NCI-H460 (cell line): ENCODE data around the gene MAD1L1. TPM values are rescaled to one million over a fixed set of nuclear protein-coding genes. Genes with fewer than 3 reads are reported as not detected.
"Not testable (repeated sequence)": the region's sequence is repeated elsewhere in the genome, so short reads cannot be mapped to it uniquely, and the experiment has no call there.

ENCODE experiments used
- DNase-seq: peaks from one replicate; pipeline ENCODE4 v3.0.0-alpha.2; 2016; ENCODE audit warnings: low read depth; ENCODE audit errors: extremely low read depth
- total RNA-seq: library from RNA; depleted of rRNA; stranded (reverse); fragments of >200 nt; shearing (Covaris generic); gene quantifications from 2 replicates; pipeline ENCODE4 v1.2.3, GENCODE V29; 2014

Gene MAD1L1
- total RNA-seq, 1 experiment from 2014 or later = 25.9 TPM

- no peak for DNase-seq
Observed at GRCh38 chr7:2076649-2077064, 156.1 kb downstream of the MAD1L1 start.

DNA sequence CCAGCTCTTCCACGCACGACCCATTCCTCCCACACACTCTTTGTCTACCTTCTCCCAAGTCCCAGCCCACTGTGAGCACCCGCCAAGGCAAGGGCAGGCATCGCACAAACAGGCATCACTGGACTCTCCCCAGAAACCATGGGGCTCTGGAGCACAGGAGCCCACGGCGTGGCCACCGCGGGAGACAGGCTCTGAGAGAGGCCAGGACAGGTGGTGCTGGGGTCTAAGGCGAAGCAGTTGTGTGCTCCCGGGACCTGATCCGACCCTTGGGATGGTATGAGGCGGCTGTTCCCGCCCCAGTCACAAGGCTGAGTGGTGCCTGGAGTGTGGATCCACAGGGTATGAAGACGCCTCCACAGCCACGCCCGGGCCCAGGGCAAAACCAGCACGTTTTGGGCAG is 156.9 kb downstream of the MAD1L1 start:
- no peak for DNase-seq

DNA sequence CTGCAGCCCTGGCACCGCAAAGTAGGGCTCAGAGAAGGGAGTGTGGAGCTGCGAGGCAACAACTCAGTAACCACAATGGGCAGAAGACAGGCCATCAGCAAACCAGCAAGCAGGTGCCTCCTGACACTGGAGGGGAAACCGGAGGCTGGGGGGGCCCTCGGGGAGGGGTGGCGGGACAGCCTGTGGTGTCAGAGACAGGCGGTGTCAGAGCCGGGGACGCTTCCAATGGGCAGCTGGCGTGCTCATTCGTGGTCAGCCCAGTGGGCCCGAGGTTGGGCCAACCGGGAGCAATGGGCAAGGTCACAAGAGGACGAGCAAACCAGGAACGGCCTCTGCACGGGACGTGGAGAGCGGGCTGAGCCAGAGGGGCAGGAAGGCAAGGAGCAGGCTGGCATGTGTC is 158.1 kb downstream of the MAD1L1 start:
- DNase-seq = no peak

- no peak for DNase-seq
Observed at GRCh38 chr7:2072798-2073197, 159.9 kb downstream of the MAD1L1 start.

DNA sequence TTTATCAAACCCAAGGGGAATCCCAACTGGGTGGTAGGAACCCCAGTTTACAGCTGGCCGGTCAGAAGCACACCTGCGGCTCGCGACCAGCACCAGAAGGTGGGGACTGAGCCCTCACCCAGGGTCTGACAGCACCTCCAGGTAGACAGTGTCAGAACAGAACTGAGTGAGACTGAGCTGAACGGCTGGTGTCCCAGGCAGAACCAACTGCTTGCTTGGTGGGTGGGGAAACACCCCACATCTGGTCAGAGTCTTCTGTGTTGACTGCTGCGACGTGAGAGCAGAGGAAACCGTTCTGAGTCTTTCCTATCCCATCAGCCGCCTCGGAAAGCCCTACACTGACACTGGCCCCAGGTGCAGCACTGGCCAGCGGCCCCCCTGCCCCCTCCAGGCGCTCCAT is 160.7 kb downstream of the MAD1L1 start:
- no peak for DNase-seq

DNA sequence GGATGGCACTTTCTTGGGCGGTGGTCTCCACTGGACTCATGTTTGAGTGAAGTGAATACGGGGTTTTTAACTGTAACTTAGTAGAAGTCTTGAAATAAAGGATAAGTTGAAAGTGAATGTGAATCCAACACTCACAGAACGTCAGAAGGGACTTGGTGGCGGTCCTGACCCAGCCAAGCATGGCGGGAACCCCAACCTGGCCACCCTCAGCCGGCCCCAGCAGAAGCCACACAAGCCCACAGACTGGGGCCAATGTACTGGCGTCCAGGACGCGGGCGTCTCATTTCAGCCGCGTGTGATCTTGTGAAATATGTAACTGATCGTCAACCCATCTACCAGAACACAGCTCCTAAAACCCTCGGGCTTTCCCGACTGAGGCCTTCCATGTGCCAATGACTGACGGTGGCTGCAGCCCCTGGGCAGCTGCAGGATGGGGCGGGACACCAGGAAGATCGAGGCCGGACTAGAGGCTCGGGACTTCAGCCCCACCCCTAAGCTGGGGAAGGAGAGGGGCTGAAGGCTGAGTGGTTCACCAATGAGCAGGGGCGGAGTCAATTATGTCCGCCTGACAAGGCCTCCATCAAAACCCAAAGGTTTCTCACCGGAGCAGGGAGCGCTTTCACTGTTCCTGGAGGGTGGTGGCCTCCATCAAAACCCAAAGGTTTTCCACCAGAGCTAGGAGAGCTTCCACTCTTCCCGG is 161.5 kb downstream of the MAD1L1 start:
- no peak for DNase-seq

- no peak for DNase-seq
Observed at GRCh38 chr7:2070151-2070763, 162.5 kb downstream of the MAD1L1 start.

DNA sequence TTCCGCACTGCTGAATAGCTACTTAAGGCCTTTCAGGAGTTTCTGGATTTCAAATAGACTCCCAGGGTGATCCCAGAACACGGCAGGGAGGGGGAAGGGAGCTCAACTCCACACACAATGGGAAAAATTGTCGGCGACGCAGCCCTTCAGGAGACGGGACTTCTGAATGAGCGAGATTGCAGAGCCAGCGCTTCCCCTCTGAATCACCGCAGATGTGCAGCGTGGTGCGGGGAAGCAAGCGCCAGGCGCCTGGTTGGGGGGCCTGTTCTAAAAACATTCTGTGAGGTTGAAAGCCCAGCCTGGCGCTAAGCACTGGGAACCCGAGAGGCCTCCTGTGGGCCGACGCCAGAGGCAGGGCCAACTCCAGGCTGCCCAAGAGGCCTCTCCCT is 163.3 kb downstream of the MAD1L1 start:
- no peak for DNase-seq

DNA sequence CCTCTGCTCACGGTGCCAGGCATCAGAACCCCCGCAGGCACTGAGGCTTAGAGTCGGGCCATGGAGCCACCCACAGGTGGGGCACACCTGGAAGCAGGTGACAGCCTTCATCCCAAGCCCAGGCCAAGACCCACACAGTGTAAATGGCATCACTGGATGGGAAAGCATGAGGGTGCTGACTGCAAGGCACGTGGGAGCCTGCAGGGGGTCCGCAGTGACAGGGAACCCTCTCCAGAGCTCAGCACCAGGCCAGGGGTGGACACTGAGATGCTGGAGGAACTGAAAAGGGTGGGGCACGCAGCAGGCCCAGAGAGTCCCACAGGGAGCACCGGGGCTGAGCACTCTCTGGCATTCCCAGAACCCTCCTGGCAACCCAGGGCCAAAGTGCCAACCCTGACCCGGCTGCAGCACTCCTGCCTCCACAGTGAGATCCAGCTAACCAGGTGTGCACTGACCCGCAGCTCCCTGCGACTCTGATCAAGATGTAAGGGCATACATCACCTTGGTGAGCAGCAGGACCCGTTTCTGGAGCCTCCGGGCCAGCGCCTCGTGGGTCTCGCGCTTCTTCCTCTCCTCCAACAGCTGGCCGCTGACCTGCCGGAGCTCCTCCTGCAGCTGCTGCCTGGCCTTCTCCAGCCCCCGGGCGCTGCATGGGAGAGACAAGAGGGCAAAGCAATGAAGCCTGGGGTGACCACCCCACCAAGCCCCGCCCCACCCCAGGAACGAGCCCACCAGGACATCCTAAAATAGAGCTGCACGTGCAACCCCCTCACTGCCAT is 163.9 kb downstream of the MAD1L1 start:
- DNase-seq = no peak

- no peak for DNase-seq
Observed at GRCh38 chr7:2066251-2066919, 166.4 kb downstream of the MAD1L1 start.

GRCh38 chr7:2065528-2065927 is 167.2 kb downstream of the MAD1L1 start:
- DNase-seq = no peak

GRCh38 chr7:2063563-2064260 is 169.0 kb downstream of the MAD1L1 start:
- no peak for DNase-seq

GRCh38 chr7:2062648-2063047 is 170.1 kb downstream of the MAD1L1 start:
- no peak for DNase-seq

DNA sequence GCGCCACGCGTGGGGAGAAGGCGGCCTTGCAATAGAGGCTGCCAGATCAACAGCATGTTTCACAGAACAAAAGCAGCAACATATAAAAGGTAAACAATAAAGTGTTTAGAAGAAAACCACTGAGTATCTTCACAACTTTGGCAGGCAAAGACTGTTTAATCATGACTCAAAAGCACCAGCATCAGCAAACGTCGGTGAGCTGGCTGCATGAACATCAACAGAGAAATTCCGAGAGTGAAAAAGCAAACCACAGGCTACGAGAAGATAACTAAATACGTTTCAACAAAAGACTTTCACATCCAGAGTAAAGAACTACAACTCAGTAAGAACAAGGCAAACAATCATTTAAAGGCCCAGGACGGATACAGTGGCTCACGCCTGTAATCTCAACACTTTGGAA is 172.0 kb downstream of the MAD1L1 start:
- DNase-seq = no peak

- no peak for DNase-seq
Observed at GRCh38 chr7:2059964-2060700, 172.6 kb downstream of the MAD1L1 start.

- not testable (repeated sequence) for DNase-seq
Observed at GRCh38 chr7:2058246-2058645, 174.5 kb downstream of the MAD1L1 start.

DNA sequence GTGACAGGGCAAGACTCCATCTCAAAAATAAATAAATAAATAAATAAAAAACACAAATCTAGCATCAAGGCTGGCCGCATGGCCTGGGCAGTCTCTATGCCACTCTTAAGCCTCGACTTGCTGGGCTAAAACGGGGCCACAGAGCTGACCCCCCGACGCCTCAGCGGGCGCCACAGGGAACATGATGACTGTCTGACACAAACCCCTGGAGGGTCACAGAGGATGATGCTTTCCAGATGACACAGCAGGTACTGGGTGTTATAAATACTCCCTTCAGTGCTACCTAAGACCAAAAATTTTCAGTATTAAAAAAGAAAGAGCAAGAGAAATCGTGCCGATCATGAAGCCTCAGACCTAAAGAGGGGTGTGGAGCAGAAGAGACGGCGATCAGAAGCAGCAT is 176.8 kb downstream of the MAD1L1 start:
- no peak for DNase-seq

DNA sequence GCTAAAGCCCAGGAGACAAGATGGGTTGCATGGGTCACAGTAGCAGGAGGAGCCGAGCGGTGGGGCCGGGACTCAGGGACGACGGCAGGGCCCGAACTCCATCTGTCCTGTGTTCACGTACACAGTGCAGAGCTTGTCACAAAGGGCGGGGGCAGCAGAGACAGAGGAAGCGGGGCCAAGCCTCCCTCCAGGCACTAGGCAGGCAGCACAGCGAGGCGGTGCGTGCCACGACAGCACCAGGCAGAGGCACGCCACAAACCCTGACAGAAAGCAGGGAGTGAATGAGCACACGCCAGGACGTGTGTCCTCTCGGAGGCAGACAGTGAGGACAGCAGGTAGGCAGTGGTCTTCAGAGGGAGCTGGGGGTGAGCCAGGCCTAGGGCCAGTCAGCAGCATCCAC is 177.8 kb downstream of the MAD1L1 start:
- DNase-seq = no peak

- no peak for DNase-seq
Observed at GRCh38 chr7:2053395-2053794, 179.3 kb downstream of the MAD1L1 start.

GRCh38 chr7:2052657-2053048 is 180.1 kb downstream of the MAD1L1 start:
- DNase-seq = no peak
